Lower leg skin (tissue), 3 donors: Measurements from ENCODE around the gene KCNIP4.

Experiments used
- CTCF ChIP-seq, 3 donors: fragments of 450-650 bp; IDR thresholded peaks; one replicate each; pipeline ENCODE4 v1.5.1; 2016; ENCODE audit warnings: antibody characterized with exemption in 3 of 3, mild to moderate bottlenecking in 3 of 3, moderate library complexity in 2 of 3
- POLR2A ChIP-seq, 2 donors: fragments of 450-650 bp; IDR thresholded peaks; one replicate each; pipeline ENCODE4 v1.6.1; 2016 to 2017; ENCODE audit warnings: antibody characterized with exemption in 2 of 2, mild to moderate bottlenecking in 1 of 2, moderate library complexity in 1 of 2

- TF ChIP-seq CTCF (IDR thresholded peaks at IDR 0.05) (no peak), POLR2A (IDR thresholded peaks at IDR 0.05) (no peak)
Observed at GRCh38 chr4:21811565-21811964, 137.0 kb downstream of the KCNIP4 start.
